ENCODE measurements around the gene PWWP2B.

The PWWP2B gene

GRCh38 chr10:132408367-132408781 lies 11.4 kb downstream of the PWWP2B start:
- DNase-seq: no peak

GRCh38 chr10:132408823-132409666 lies 12.0 kb downstream of the PWWP2B start:
- no peak for DNase-seq

- no peak for DNase-seq
Observed at GRCh38 chr10:132409667-132410028, 12.6 kb downstream of the PWWP2B start.

GRCh38 chr10:132410056-132410778 lies 13.2 kb downstream of the PWWP2B start:
- no peak for DNase-seq

GRCh38 chr10:132410779-132411532 lies 14.0 kb downstream of the PWWP2B start:
- DNase-seq: no peak

GRCh38 chr10:132411561-132412253 lies 14.7 kb downstream of the PWWP2B start:
- no peak for DNase-seq

GRCh38 chr10:132412316-132413192 lies 15.6 kb downstream of the PWWP2B start:
- DNase-seq: no peak

- DNase-seq: no peak
Observed at GRCh38 chr10:132413226-132414205, 16.5 kb downstream of the PWWP2B start.

GRCh38 chr10:132414402-132415016 lies 17.5 kb downstream of the PWWP2B start:
- no peak for DNase-seq

- DNase-seq: no peak
Observed at GRCh38 chr10:132415255-132415654, 18.3 kb downstream of the PWWP2B start.

GRCh38 chr10:132415956-132416355 lies 19.0 kb downstream of the PWWP2B start:
- no peak for DNase-seq

- no peak for DNase-seq
Observed at GRCh38 chr10:132416566-132417256, 19.7 kb downstream of the PWWP2B start.

GRCh38 chr10:132417257-132417910 lies 20.4 kb downstream of the PWWP2B start:
- no peak for DNase-seq

- no peak for DNase-seq
Observed at GRCh38 chr10:132417957-132418441, 21.0 kb downstream of the PWWP2B start.

GRCh38 chr10:132418527-132419416 lies 21.8 kb downstream of the PWWP2B start:
- DNase-seq: no peak

- no peak for DNase-seq
Observed at GRCh38 chr10:132419538-132420468, 22.8 kb downstream of the PWWP2B start.

Measured in NCI-H446 treated with DMSO at 0.1 percent for 48 hours (cell line).